Measurements from ENCODE around the gene VPS29. TPM values are rescaled to one million over a fixed set of nuclear protein-coding genes. Genes with fewer than 3 reads are reported as not detected.
A peak's percentile ranks its signal among the peaks of the same experiment; 100 is the strongest.
"Not testable (repeated sequence)": the region's sequence is repeated elsewhere in the genome, so short reads cannot be mapped to it uniquely, and the experiment has no call there.

The VPS29 gene
- polyA plus RNA-seq, 3 donors: 141 to 162 (median 152) TPM

GRCh38 chr12:110528277-110528839 is 26.4 kb upstream of the VPS29 start:
- DNase-seq (ENCODE audit: low read depth in 3 of 3, low spot score in 2 of 3): no peak

DNA sequence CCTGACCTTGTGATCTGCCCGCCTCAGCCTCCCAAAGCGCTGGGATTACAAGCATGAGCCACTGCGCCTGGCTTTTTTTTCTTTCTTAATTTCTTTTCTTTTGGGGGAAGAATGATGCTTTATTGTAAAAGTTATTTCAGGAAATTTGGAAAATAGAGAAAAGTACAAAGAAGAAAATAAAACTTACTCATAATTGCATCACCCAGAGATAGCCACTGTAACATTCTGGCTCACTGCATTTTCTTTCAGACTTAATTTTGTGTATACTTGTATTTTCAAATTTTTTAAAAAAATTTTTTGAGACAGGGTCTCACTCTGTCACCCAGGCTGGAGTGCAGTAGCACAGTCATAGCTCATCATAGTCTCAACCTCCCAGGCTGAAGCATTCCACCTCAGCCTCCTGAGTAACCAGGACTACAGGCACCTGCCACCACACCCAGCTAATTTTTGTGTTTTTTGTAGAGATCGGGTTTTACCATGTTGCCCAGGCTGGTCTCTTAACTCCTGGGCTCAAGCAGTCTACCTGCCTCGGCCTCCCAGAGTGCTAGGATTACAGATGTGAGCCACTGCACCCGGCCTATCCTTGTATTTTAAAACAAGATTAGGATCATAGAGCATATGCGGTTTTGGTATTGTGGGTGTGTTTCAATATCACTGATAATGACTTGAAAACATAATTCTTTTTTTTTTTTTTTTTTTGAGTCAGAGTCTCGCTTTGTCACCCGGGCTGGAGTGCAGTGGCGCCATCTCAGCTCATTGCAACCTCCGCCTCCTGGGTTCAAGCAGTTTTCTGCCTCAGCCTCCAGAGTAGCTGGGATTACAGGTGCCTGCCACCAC is 19.2 kb upstream of the VPS29 start:
- not testable (repeated sequence) for DNase-seq (ENCODE audit: low read depth in 3 of 3, low spot score in 2 of 3)

GRCh38 chr12:110518014-110518413 is 16.1 kb upstream of the VPS29 start:
- not testable (repeated sequence) for DNase-seq (ENCODE audit: low read depth in 3 of 3, low spot score in 2 of 3)

- no peak for DNase-seq (ENCODE audit: low read depth in 3 of 3, low spot score in 2 of 3)
Measured at GRCh38 chr12:110516995-110517394, 15.1 kb upstream of the VPS29 start.

- DNase-seq (ENCODE audit: low read depth in 3 of 3, low spot score in 2 of 3): no peak
Measured at GRCh38 chr12:110514363-110514762, 12.5 kb upstream of the VPS29 start.

GRCh38 chr12:110513842-110514241 is 11.9 kb upstream of the VPS29 start:
- DNase-seq (ENCODE audit: low read depth in 3 of 3, low spot score in 2 of 3): no peak

GRCh38 chr12:110508071-110508586 is 6.2 kb upstream of the VPS29 start:
- no peak for DNase-seq (ENCODE audit: low read depth in 3 of 3, low spot score in 2 of 3)

DNA sequence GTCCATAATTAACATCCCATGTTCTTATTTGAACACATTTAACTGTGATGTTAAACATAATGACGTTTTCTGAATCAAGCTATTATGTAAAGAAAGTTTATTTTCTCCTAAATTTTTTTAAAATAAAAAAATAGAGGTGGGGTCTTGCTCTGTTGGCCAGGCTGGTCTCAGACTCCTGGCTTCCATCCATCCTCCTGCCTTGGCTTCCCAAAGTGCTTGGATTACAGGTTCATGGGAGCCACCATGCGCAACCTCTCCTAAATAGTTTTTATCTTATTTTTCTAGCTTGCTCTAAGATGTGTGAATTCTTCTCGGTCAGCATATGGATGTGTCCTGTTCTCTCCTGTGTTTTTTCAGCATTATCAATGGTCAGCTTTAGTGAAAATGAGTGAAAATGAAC is 3.4 kb upstream of the VPS29 start:
- no peak for DNase-seq (ENCODE audit: low read depth in 3 of 3, low spot score in 2 of 3)

DNA sequence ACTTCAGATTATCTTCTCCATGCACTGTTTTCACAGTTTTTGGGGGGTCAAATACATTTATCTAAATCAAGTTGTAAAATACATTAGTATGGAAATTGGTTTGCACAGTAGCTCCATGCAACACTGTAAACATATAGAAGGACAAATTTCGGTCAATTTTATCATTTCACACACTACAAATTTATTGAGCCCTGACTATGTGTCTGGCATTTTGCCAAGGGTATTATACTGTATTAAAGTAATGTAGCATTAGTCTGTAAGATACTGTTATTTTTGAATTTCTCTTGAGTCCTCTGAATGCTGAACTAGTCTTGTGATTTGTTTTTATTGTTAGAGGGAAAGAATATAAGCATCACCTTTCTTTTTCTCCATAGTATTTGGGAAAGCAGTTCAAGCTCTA is 1.5 kb upstream of the VPS29 start:
- no peak for DNase-seq (ENCODE audit: low read depth in 3 of 3, low spot score in 2 of 3)

- DNase-seq (ENCODE audit: low read depth in 3 of 3, low spot score in 2 of 3): peak in 2 of 3 donors; percentile 17 to 27
Measured at GRCh38 chr12:110501399-110501751, 536 bp downstream of the VPS29 start.

DNA sequence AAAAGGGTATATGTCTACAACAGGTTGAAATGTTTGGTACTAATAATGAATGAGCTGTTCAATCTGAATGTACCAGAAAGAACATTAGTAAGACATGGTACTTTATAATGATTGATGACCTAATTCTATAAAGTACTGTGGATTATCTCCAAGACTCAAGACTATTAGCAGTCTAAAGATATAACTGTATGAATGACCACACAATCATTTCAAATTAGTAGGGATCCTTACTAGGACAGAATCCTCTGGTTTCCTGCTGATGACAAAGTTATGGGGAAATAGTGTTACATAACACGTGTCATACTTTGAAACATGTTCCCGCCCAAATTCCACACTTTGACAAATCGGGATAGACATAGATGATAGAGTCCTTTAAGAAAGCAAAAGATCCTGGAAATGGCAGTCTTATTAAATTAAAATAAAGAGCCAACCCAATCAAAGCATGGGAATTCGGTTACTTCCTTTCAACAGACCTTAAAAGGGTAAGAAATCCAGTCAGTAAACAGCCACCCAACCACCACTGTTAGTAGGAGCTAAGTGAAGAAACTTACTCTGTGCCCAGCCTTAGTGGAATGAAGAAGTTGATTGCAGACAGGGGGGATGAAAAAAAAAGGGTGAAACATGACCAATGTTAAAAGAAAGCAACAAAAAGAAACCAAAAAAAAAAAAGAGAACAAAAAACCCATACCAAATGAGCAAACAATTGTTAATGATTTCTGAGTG is 2.8 kb downstream of the VPS29 start:
- DNase-seq (ENCODE audit: low read depth in 3 of 3, low spot score in 2 of 3): no peak

- DNase-seq (ENCODE audit: low read depth in 3 of 3, low spot score in 2 of 3): no peak
Measured at GRCh38 chr12:110475426-110475825, 26.5 kb downstream of the VPS29 start.

DNA sequence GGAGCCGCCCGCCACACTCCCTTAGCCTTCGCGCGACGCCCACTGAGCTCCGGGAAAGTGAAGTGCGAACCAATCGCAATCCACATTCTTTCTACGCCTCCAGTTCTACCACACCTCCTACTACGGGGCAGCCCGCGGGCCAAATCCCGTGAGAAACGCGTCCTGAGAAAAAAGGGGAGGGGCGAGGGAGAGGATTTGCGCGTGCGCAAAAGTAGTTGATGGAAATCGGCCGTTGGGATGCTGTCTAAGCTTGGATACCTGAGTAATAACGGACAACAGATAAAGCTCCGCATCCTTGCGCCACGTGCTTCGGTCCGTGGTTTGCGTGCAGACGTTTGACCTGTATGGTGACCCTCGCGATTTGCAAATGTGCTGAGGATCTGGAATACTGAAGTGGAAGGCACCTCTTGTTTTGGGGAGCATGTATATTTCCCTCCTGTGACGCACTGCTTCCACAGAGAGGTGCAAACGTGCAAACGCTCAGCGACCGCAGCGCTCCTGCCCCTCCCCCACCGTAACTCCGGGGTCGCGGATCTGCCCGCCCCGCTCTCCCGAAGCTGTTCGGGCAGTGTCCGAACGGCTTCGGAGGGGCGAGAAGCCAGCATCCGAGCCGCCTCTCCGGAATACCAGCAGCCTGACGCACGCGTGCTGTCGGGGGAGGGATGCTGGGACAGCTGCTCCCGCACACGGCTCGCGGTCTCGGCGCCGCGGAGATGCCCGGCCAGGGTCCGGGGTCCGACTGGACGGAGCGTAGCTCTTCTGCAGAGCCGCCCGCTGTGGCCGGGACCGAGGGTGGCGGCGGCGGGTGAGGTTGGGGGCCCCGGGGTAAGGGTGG is 33.5 kb downstream of the VPS29 start, which contains the start of the genes FAM216A and GPN3:
TSS of gene FAM216A (plus strand) at position 632 of the 835 bp plus-strand sequence. CDS start at position 663, 31 bp downstream.
TSS of gene GPN3 (minus strand) at position 44 of the 835 bp plus-strand sequence. CDS start 54 bp downstream, outside the sequence.
- peak; percentile 97 for DNase-seq (ENCODE audit: low read depth in 3 of 3, low spot score in 2 of 3)

DNA sequence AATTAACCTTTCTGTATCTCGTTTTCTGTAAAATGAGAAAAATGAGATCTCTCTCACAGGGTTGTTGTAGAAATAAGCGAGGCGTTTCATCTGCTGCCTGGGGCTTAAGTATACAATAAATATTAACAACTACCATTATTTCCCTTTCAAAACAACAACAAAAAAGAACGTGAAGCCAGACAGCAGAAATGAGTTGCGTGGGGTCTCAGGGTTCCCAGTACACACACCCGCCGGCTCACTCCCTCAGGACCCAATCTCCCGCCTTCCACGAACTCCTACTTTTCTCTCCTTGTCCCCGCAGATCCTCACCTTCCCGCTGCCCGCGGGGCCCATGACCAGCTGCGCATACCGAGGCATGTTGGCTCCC is 34.1 kb downstream of the VPS29 start:
- peak in 1 of 3 donors; percentile 13 for DNase-seq (ENCODE audit: low read depth in 3 of 3, low spot score in 2 of 3)

GRCh38 chr12:110466791-110467190 is 35.1 kb downstream of the VPS29 start:
- no peak for DNase-seq (ENCODE audit: low read depth in 3 of 3, low spot score in 2 of 3)

GRCh38 chr12:110465765-110466164 is 36.1 kb downstream of the VPS29 start:
- not testable (repeated sequence) for DNase-seq (ENCODE audit: low read depth in 3 of 3, low spot score in 2 of 3)

GRCh38 chr12:110465024-110465423 is 36.9 kb downstream of the VPS29 start:
- no peak for DNase-seq (ENCODE audit: low read depth in 3 of 3, low spot score in 2 of 3)

DNA sequence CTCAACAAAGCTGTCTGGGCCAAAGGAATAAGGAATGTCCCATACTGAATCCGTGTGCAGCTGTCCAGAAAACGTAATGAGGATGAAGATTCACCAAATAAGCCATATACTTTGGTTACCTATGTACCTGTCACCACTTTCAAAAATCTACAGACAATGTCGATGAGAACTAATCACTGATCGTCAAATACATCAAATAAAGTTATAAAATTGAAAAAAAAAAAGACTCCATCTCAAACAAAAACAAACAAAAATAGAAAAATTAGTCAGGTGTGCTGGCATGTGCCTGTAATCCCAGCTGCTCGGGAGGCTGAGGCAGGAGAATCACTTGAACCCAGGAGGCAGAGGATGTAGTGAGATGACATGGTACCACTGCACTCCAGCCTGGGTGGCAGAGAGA is 40.7 kb downstream of the VPS29 start:
- not testable (repeated sequence) for DNase-seq (ENCODE audit: low read depth in 3 of 3, low spot score in 2 of 3)

DNA sequence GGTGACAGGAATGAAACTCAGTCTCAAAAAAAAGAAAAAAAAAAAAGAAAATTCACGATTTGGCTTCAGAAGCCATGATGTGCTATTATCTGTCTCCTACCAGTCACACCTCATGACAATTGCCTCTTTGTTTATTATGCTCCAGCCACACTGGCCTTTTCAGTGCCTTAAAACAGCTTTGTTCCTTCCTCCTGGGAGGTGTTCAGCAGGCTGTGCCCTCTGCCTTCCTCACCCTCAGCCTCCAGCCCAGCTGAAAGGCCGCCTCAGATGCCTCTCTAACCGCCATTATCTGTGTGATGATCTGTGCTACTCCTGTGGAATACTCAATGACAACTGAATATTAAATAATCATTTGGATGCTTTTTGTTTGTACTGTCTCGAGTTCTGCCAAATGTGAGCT is 43.2 kb downstream of the VPS29 start:
- DNase-seq (ENCODE audit: low read depth in 3 of 3, low spot score in 2 of 3): no peak

DNA sequence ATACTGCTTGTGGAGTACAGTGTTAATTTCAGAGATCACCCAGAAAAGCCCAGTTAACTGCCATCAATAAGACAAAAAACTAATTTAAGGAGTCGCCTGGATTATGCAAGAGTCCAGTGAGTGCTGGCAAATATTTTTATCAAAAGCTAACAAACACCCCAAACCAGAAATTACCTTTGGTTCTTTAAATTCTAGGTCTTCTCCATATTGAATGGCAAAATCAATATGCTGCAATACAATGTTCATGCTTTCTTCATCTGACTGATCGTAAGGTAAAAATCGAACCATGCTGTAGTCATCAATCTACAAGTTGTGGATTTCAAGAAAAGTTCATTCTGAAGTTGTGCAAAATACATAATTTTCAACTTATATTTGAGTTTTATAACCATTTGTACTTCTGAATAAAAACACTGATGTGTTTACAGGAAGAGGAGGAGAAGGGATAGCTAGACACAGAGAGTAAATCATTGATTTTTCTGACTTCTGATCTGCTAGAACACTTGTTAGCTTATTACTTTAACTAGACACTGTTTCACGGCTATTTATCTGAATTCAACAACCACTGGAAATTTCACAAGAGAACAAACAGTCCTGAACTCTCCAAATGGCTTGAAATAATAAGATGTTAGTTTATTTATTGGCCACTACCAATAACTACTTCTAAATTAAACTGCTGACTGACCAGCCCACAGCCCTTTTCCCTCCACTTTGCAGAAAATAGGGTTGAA is 48.2 kb downstream of the VPS29 start:
- no peak for DNase-seq (ENCODE audit: low read depth in 3 of 3, low spot score in 2 of 3)
